Lung (tissue), 12 donors: ENCODE measurements around the gene PTPRN2. TPM values are rescaled to one million over a fixed set of nuclear protein-coding genes. Genes with fewer than 3 reads are reported as not detected.
A peak's percentile ranks its signal among the peaks of the same experiment; 100 is the strongest.

Source experiments
- ATAC-seq: fragments of 200-7000 bp; cut with Tn5 transposase; one replicate; pipeline ENCODE4 v1.9.1; 2020; ENCODE audit warnings: moderate number of reproducible peaks; ENCODE audit not compliant: insufficient read depth, low FRiP score
- DNase-seq, 3 donors: peaks; one replicate each; pipeline ENCODE4 v3.0.0-alpha.2; 2013 to 2017
- H3K27ac ChIP-seq, 2 donors: one replicate each; pipeline ENCODE4 v1.5.1; 2013; ENCODE audit warnings: mild to moderate bottlenecking in 2 of 2, moderate library complexity in 2 of 2, control low read depth in 1 of 2, inconsistent platforms in 1 of 2, low read depth in 1 of 2, low read length in 1 of 2
- H3K27me3 ChIP-seq, 3 donors: one replicate each; pipeline ENCODE4 v1.5.1; 2013; ENCODE audit warnings: low read length in 2 of 3; ENCODE audit not compliant: control insufficient read depth in 3 of 3, insufficient read depth in 3 of 3
- H3K36me3 ChIP-seq, 4 donors: one replicate each; pipeline ENCODE4 v1.5.1; 2013; ENCODE audit warnings: low read length in 4 of 4, mild to moderate bottlenecking in 1 of 4, moderate library complexity in 1 of 4; ENCODE audit not compliant: control insufficient read depth in 4 of 4, insufficient read depth in 4 of 4
- H3K4me1 ChIP-seq, 5 donors: one replicate each; pipeline ENCODE4 v1.5.1; 2013; ENCODE audit warnings: low read length in 5 of 5, mild to moderate bottlenecking in 2 of 5, moderate library complexity in 1 of 5; ENCODE audit not compliant: control insufficient read depth in 5 of 5, insufficient read depth in 5 of 5
- H3K4me3 ChIP-seq: one replicate; pipeline ENCODE4 v1.5.1; 2013; ENCODE audit warnings: mild to moderate bottlenecking, control low read depth, moderate library complexity
- H3K9ac ChIP-seq, 2 donors: one replicate each; pipeline ENCODE4 v1.5.1; 2013; ENCODE audit warnings: low read length in 2 of 2, control low read depth in 1 of 2; ENCODE audit not compliant: insufficient read depth in 1 of 2
- H3K9me3 ChIP-seq, 4 donors: one replicate each; pipeline ENCODE4 v1.5.1; 2013; ENCODE audit warnings: low read length in 3 of 4, mild to moderate bottlenecking in 1 of 4, moderate library complexity in 1 of 4; ENCODE audit not compliant: control insufficient read depth in 4 of 4, insufficient read depth in 3 of 4
- CTCF ChIP-seq: IDR thresholded peaks from 2 replicates; pipeline ENCODE4 v1.5.1; 2012; ENCODE audit warnings: mild to moderate bottlenecking; ENCODE audit errors: control extremely low read depth, extremely low read depth
- WGBS, 2 donors: extraction: QIAGEN DNeasy Blood & Tissue Kit; methylation state at CpG; one replicate each; pipeline ENCODE4 v1.1.7; 2013; 5-methylcytosine and 5-hydroxymethylcytosine counted together
- polyA plus RNA-seq, 2 donors: library from polyadenylated mRNA; stranded (reverse); fragments of 200-250 nt; gene quantifications; one replicate each; pipeline ENCODE4 v1.2.1, GENCODE V29; 2013
- total RNA-seq, 2 donors: library from RNA; depleted of rRNA in 1 of 2; stranded (reverse); fragments of >200 nt in 1 of 2; gene quantifications; one replicate each; pipeline ENCODE4 v1.2.1, GENCODE V29; 2014 to 2021
- donor health status: control.
- donor health status: control.
- donor health status: Bipolar disorder and iron deficiency.
- donor health status: healthy.
- donor health status: DM: yes; HTN: yes; CAD: no.

PTPRN2 gene
- total and polyA plus RNA-seq, 4 donors, result 2.1 to 7.4 (median 4.4) TPM

- peaks cover 0 to 8% (median 7%) of the 10 kb centered on the region in 3 donors for H3K27me3 ChIP-seq
- H3K9ac ChIP-seq, result no peak overlapping the region
- no peak overlapping the region for H3K4me3 ChIP-seq
- no peak for TF ChIP-seq CTCF
- DNase-seq (no peak), ATAC-seq (no peak)
- H3K9me3 ChIP-seq, result no peaks in the 10 kb centered on the region
- 87 to 94% methylated on average over 16 of the region's 16 CpGs for WGBS, 2 donors
- no peaks in the 10 kb centered on the region for H3K36me3 ChIP-seq
- no peak overlapping the region for H3K27ac ChIP-seq
- H3K4me1 ChIP-seq, result no peaks in the 10 kb centered on the region
Measured at GRCh38 chr7:157579425-157579824, 1008.2 kb downstream of the PTPRN2 start.

- Histone ChIP-seq H3K36me3 (no peaks in the 10 kb centered on the region), H3K27ac (no peak overlapping the region), H3K9me3 (no peaks in the 10 kb centered on the region), H3K27me3 (peaks cover 0 to 8% (median 6%) of the 10 kb centered on the region in 3 donors), H3K9ac (no peak overlapping the region), H3K4me1 (no peaks in the 10 kb centered on the region), H3K4me3 (no peak overlapping the region)
- no peak for DNase-seq
- WGBS, 2 donors, result 93 to 94% methylated on average over 31 of the region's 31 CpGs
- no peak for ATAC-seq
- no peak for TF ChIP-seq CTCF
Measured at GRCh38 chr7:157577796-157578339, 1009.8 kb downstream of the PTPRN2 start.

- WGBS, 2 donors, result 76 to 82% methylated on average over 14 of the region's 14 CpGs
- TF ChIP-seq CTCF, result no peak
- no peaks in the 10 kb centered on the region for H3K9me3 ChIP-seq
- H3K27me3 ChIP-seq, result peaks cover 0 to 6% (median 6%) of the 10 kb centered on the region in 3 donors
- no peak for ATAC-seq
- DNase-seq, result no peak
- H3K4me1 ChIP-seq, result no peaks in the 10 kb centered on the region
- no peak overlapping the region for H3K4me3 ChIP-seq
- no peaks in the 10 kb centered on the region for H3K36me3 ChIP-seq
- no peak overlapping the region for H3K27ac ChIP-seq
- no peak overlapping the region for H3K9ac ChIP-seq
Measured at GRCh38 chr7:157577061-157577460, 1010.6 kb downstream of the PTPRN2 start.

GRCh38 chr7:157576415-157576814, 1011.2 kb downstream of the PTPRN2 start:
- H3K36me3 ChIP-seq, result no peaks in the 10 kb centered on the region
- peaks cover 0 to 6% (median 6%) of the 10 kb centered on the region in 3 donors for H3K27me3 ChIP-seq
- H3K4me3 ChIP-seq, result no peak overlapping the region
- no peak overlapping the region for H3K27ac ChIP-seq
- ATAC-seq, result no peak
- H3K9ac ChIP-seq, result no peak overlapping the region
- no peaks in the 10 kb centered on the region for H3K9me3 ChIP-seq
- H3K4me1 ChIP-seq, result no peaks in the 10 kb centered on the region
- 29 to 59% methylated on average over 36 of the region's 36 CpGs for WGBS, 2 donors
- no peak for TF ChIP-seq CTCF
- peak in 1 of 3 donors; percentile 41 for DNase-seq
